ENCODE measurements around the gene HMGN4.

DNA sequence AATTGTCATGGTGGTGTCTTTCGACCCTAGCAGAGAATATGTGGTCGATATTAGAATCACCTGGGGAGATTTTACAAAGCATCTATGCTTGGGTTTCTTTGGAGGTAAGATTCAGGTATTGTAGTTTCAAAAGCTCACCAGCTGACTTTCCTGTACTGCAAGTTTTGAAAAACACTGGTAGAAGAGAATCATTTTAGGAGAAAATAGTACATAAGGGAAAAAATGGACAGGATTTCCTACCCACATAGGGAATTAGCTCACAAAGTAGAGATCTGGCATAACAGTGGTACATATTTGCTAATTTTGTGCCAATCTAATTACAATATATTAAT, 31.2 kb downstream of the HMGN4 start:
- TF ChIP-seq, protein P1, sequence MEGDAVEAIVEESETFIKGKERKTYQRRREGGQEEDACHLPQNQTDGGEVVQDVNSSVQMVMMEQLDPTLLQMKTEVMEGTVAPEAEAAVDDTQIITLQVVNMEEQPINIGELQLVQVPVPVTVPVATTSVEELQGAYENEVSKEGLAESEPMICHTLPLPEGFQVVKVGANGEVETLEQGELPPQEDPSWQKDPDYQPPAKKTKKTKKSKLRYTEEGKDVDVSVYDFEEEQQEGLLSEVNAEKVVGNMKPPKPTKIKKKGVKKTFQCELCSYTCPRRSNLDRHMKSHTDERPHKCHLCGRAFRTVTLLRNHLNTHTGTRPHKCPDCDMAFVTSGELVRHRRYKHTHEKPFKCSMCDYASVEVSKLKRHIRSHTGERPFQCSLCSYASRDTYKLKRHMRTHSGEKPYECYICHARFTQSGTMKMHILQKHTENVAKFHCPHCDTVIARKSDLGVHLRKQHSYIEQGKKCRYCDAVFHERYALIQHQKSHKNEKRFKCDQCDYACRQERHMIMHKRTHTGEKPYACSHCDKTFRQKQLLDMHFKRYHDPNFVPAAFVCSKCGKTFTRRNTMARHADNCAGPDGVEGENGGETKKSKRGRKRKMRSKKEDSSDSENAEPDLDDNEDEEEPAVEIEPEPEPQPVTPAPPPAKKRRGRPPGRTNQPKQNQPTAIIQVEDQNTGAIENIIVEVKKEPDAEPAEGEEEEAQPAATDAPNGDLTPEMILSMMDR (IDR thresholded peaks at IDR 0.05): no peak
- TF ChIP-seq POLR2A (IDR thresholded peaks at IDR 0.05) (no peak), EP300 (IDR thresholded peaks at IDR 0.05) (no peak)

Data from tibial nerve (tissue), 4 donors.